HG03571 (cell line): ENCODE data around the gene SNTG2.

Experiments
- ATAC-seq: cut with Tn5 transposase; IDR thresholded peaks from one replicate; pipeline ENCODE4 v1.9.1; 2021; ENCODE audit not compliant: unreplicated experiment

The SNTG2 gene

GRCh38 chr2:1136846-1137245 is 186.2 kb downstream of the SNTG2 start:
- no peak for ATAC-seq

- ATAC-seq = no peak
Measured at GRCh38 chr2:1137264-1137663, 186.6 kb downstream of the SNTG2 start.

GRCh38 chr2:1137913-1138391 is 187.3 kb downstream of the SNTG2 start:
- no peak for ATAC-seq

GRCh38 chr2:1140389-1141003 is 189.8 kb downstream of the SNTG2 start:
- ATAC-seq = no peak

GRCh38 chr2:1141079-1141478 is 190.4 kb downstream of the SNTG2 start:
- no peak for ATAC-seq

GRCh38 chr2:1143129-1143528 is 192.5 kb downstream of the SNTG2 start:
- no peak for ATAC-seq

- ATAC-seq = no peak
Measured at GRCh38 chr2:1147873-1148612, 197.4 kb downstream of the SNTG2 start.

- no peak for ATAC-seq
Measured at GRCh38 chr2:1150724-1151511, 200.3 kb downstream of the SNTG2 start.

GRCh38 chr2:1152375-1152774 is 201.7 kb downstream of the SNTG2 start:
- ATAC-seq = no peak

GRCh38 chr2:1153920-1154319 is 203.3 kb downstream of the SNTG2 start:
- ATAC-seq = no peak

GRCh38 chr2:1154710-1155594 is 204.3 kb downstream of the SNTG2 start:
- no peak for ATAC-seq

GRCh38 chr2:1156059-1156458 is 205.4 kb downstream of the SNTG2 start:
- no peak for ATAC-seq

- no peak for ATAC-seq
Measured at GRCh38 chr2:1156531-1156930, 205.9 kb downstream of the SNTG2 start.

GRCh38 chr2:1157107-1157506 is 206.5 kb downstream of the SNTG2 start:
- no peak for ATAC-seq

- ATAC-seq = no peak
Measured at GRCh38 chr2:1159013-1159412, 208.4 kb downstream of the SNTG2 start.

GRCh38 chr2:1162246-1162645 is 211.6 kb downstream of the SNTG2 start:
- no peak for ATAC-seq

GRCh38 chr2:1162768-1163584 is 212.3 kb downstream of the SNTG2 start:
- ATAC-seq = no peak

GRCh38 chr2:1166976-1167375 is 216.3 kb downstream of the SNTG2 start:
- no peak for ATAC-seq

- no peak for ATAC-seq
Measured at GRCh38 chr2:1168846-1169245, 218.2 kb downstream of the SNTG2 start.
